ENCODE data around the gene ZGPAT.
A peak's percentile ranks its signal among the peaks of the same experiment; 100 is the strongest.

Gene ZGPAT

DNA sequence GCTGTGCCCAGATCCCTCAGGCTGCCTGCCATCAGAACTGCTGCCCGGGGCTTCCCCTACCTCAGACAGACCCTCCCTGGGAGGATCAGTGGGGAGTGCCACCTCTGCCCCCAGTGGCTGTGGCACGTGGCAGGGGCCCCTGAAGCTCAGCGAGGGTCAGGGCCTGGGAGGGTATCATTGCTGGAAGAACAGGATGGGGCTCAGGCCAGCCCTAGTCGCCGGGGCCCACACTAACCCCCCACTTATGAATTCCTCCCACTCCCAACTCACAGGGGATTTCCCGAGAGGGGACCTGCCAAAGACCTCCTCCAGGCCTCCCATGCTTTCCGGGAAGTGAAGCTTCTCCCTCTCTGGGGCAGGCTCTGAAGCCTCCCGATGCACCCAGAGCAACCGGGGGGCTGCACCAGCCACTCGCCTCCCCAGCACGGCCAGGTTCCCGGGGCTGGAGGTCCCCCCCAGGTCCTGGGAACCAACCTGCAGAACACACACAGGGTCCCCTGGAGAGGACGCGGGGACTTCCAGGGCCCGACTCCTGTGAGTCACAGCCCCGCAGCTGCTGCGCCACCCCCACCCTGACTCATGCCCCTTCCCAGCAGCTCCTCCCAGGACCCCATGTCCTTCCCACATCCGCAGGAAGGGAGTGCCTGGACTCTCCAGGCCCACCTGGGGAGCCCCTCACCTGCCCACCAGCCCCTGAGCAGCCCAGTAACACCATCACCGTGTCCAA lies 8.9 kb upstream of the ZGPAT start:
- no peak overlapping the region for H3K4ac ChIP-seq (ENCODE audit: low read length)
- no peak overlapping the region for H4K91ac ChIP-seq (ENCODE audit: low read depth, low read length, poor library complexity)
- no peak overlapping the region for H3K4me2 ChIP-seq (ENCODE audit: insufficient read depth, low read length, poor library complexity, severe bottlenecking)
- H3K27me3 ChIP-seq (ENCODE audit: control insufficient read depth in 3 of 3, insufficient read depth in 3 of 3, low read depth in 1 of 3, low read length in 3 of 3), result no peaks in the 10 kb centered on the region
- H2BK5ac ChIP-seq (ENCODE audit: low read length), result no peak overlapping the region
- no peak for DNase-seq (ENCODE audit: low spot score)
- no peak overlapping the region for H4K8ac ChIP-seq (ENCODE audit: low read depth, low read length)
- no peaks in the 10 kb centered on the region for H3K9me3 ChIP-seq (replicated peaks in 1 of 2; ENCODE audit: control insufficient read depth in 2 of 2, insufficient read depth in 1 of 2, low read depth in 1 of 2, low read length in 2 of 2)
- H3K18ac ChIP-seq (ENCODE audit: low read length), result peak overlapping the region; percentile 28
- H3K23ac ChIP-seq (ENCODE audit: low read depth, low read length, poor library complexity), result peak overlapping the region; percentile 22
- peak overlapping the region; percentile 56 for H2AK5ac ChIP-seq (ENCODE audit: low read depth, low read length)
- H3K14ac ChIP-seq (ENCODE audit: low read length), result no peak overlapping the region
- H2AFZ ChIP-seq (ENCODE audit: low read length), result no peak overlapping the region
- no peak overlapping the region for H2BK120ac ChIP-seq (ENCODE audit: low read depth, low read length)
- peaks cover 6% of the 10 kb centered on the region for H3K79me1 ChIP-seq (ENCODE audit: low read depth, low read length)
- no peak overlapping the region for H2BK12ac ChIP-seq (ENCODE audit: low read length)
- H3K36me3 ChIP-seq (replicated peaks in 1 of 2; ENCODE audit: control insufficient read depth in 2 of 2, insufficient read depth in 2 of 2, low read length in 2 of 2), result peaks cover under 1 to 47% of the 10 kb centered on the region in 2 donors
- peak overlapping the region; percentile 63 for H3K9ac ChIP-seq (ENCODE audit: low read depth, low read length, poor library complexity)
- WGBS, 2 donors (ENCODE audit: extremely low coverage in 2 of 2, insufficient read length in 2 of 2, insufficient replicate concordance in 1 of 2), result no CpG with 5 or more reads among the region's 19 CpGs
- no peak overlapping the region for H3K27ac ChIP-seq (replicated peaks; ENCODE audit: low read length)
- peaks cover 7 to 14% of the 10 kb centered on the region in 2 donors for H3K4me1 ChIP-seq (ENCODE audit: control insufficient read depth in 2 of 2, insufficient read depth in 1 of 2, low read depth in 1 of 2, low read length in 2 of 2)
- no peak overlapping the region for H2BK15ac ChIP-seq (ENCODE audit: low read length)
- no peak overlapping the region for H3K4me3 ChIP-seq (ENCODE audit: low read length in 2 of 2)

DNA sequence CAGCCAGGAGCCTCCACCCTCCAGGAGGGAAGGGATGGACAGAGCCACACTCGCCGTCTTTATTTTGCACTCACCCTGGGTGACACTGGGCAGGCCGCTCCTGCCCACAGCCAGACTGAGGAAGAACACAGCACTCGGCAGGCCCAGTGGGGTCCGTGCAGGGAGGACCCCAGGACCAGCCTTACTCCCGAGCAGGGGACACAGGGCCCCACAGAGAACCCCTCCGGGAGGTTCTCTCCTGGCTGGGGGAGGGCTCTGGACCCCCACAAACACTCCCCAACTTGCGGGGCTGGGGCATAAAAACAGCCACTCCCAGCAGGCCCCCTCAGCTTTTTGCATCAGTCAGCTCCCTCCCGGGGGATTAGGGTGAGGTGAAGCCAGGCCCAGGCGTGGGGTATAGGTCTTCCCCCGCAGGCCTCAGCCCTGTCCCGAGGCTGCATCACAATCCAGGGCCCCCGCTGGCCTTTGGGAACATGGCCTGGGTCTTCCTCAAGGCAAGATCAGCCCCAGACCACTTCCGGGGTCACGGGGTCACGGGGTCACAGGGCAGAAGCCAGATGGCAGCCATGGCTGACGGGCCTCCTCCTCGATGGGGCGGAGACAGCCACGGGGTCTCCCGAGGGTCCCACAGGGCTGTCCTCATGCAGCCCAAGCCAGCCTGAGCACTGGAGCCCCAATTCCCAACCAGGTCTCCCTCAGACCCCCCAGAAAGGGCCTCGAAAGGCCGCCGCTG lies 8.2 kb upstream of the ZGPAT start:
- H2BK120ac ChIP-seq (ENCODE audit: low read depth, low read length), result no peak overlapping the region
- no peak overlapping the region for H2BK15ac ChIP-seq (ENCODE audit: low read length)
- no peak overlapping the region for H3K4me2 ChIP-seq (ENCODE audit: insufficient read depth, low read length, poor library complexity, severe bottlenecking)
- H3K18ac ChIP-seq (ENCODE audit: low read length), result no peak overlapping the region
- H4K8ac ChIP-seq (ENCODE audit: low read depth, low read length), result no peak overlapping the region
- no peaks in the 10 kb centered on the region for H3K27me3 ChIP-seq (ENCODE audit: control insufficient read depth in 3 of 3, insufficient read depth in 3 of 3, low read depth in 1 of 3, low read length in 3 of 3)
- H3K4me3 ChIP-seq (ENCODE audit: low read length in 2 of 2), result no peak overlapping the region
- no peak overlapping the region for H3K27ac ChIP-seq (replicated peaks; ENCODE audit: low read length)
- peaks cover 8% of the 10 kb centered on the region for H3K79me1 ChIP-seq (ENCODE audit: low read depth, low read length)
- no peak for DNase-seq (ENCODE audit: low spot score)
- peak overlapping the region; percentile 22 for H3K23ac ChIP-seq (ENCODE audit: low read depth, low read length, poor library complexity)
- H3K14ac ChIP-seq (ENCODE audit: low read length), result no peak overlapping the region
- H3K4me1 ChIP-seq (ENCODE audit: control insufficient read depth in 2 of 2, insufficient read depth in 1 of 2, low read depth in 1 of 2, low read length in 2 of 2), result peaks cover 7 to 14% of the 10 kb centered on the region in 2 donors
- H3K36me3 ChIP-seq (replicated peaks in 1 of 2; ENCODE audit: control insufficient read depth in 2 of 2, insufficient read depth in 2 of 2, low read length in 2 of 2), result peaks cover 7 to 47% of the 10 kb centered on the region in 2 donors
- no peak overlapping the region for H2AFZ ChIP-seq (ENCODE audit: low read length)
- no CpG with 5 or more reads among the region's 24 CpGs for WGBS, 2 donors (ENCODE audit: extremely low coverage in 2 of 2, insufficient read length in 2 of 2, insufficient replicate concordance in 1 of 2)
- H2BK5ac ChIP-seq (ENCODE audit: low read length), result no peak overlapping the region
- peak overlapping the region; percentile 77 for H3K9ac ChIP-seq (ENCODE audit: low read depth, low read length, poor library complexity)
- H2AK5ac ChIP-seq (ENCODE audit: low read depth, low read length), result peak overlapping the region; percentile 56
- H3K4ac ChIP-seq (ENCODE audit: low read length), result no peak overlapping the region
- no peaks in the 10 kb centered on the region for H3K9me3 ChIP-seq (replicated peaks in 1 of 2; ENCODE audit: control insufficient read depth in 2 of 2, insufficient read depth in 1 of 2, low read depth in 1 of 2, low read length in 2 of 2)
- no peak overlapping the region for H2BK12ac ChIP-seq (ENCODE audit: low read length)
- no peak overlapping the region for H4K91ac ChIP-seq (ENCODE audit: low read depth, low read length, poor library complexity)

DNA sequence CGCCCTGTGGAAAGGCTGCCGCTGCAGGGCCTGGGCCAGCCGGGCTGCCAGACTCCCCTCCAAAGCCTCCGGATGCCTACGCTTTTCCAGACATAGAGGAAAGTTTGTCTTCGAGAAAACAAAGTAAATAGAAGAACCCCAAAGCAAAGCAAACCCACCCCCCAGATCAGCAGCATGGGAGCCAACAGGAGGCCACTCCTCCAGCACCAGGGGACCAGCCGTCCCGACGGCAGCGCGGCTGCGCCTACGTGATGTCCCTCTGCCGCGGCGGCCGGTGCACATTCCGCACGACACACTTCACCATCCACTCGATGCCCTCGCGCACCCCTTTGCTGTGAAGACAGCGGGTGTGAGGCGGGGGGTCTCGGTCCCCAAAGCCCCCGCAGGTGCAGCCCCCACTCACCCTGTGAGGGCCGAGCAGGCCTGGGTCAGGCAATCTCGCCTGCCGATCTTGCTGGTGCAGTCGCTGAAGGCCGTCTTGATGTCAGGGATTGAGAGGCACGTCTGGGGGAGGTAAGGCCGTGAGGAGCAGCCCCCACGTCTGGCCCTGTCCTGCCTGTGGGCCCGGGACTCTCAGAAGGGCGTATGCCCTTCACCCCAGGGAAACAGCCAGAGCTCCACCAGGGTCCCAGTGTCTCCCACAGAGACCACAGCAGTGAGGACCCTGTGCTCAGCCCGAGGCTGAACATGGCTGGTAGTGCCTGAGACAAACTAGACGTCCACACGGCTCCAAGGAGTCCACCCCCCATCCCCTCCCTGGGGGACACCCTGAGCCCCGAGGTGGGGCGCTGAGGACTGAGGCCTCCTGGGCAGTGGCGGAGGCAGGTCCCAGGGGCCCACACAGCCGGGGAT lies 7.4 kb upstream of the ZGPAT start:
- H3K4me3 ChIP-seq (ENCODE audit: low read length in 2 of 2), result no peak overlapping the region
- H2BK5ac ChIP-seq (ENCODE audit: low read length), result peak overlapping the region; percentile 13
- no peaks in the 10 kb centered on the region for H3K9me3 ChIP-seq (replicated peaks in 1 of 2; ENCODE audit: control insufficient read depth in 2 of 2, insufficient read depth in 1 of 2, low read depth in 1 of 2, low read length in 2 of 2)
- no peak overlapping the region for H2BK15ac ChIP-seq (ENCODE audit: low read length)
- H3K23ac ChIP-seq (ENCODE audit: low read depth, low read length, poor library complexity), result peak overlapping the region; percentile 55
- no peak overlapping the region for H2BK12ac ChIP-seq (ENCODE audit: low read length)
- no peak overlapping the region for H3K27ac ChIP-seq (replicated peaks; ENCODE audit: low read length)
- no peaks in the 10 kb centered on the region for H3K27me3 ChIP-seq (ENCODE audit: control insufficient read depth in 3 of 3, insufficient read depth in 3 of 3, low read depth in 1 of 3, low read length in 3 of 3)
- no peak overlapping the region for H2AFZ ChIP-seq (ENCODE audit: low read length)
- no peak overlapping the region for H3K9ac ChIP-seq (ENCODE audit: low read depth, low read length, poor library complexity)
- no peak overlapping the region for H3K4me2 ChIP-seq (ENCODE audit: insufficient read depth, low read length, poor library complexity, severe bottlenecking)
- no peak overlapping the region for H3K14ac ChIP-seq (ENCODE audit: low read length)
- H4K91ac ChIP-seq (ENCODE audit: low read depth, low read length, poor library complexity), result no peak overlapping the region
- WGBS, 2 donors (ENCODE audit: extremely low coverage in 2 of 2, insufficient read length in 2 of 2, insufficient replicate concordance in 1 of 2), result no CpG with 5 or more reads among the region's 43 CpGs
- peaks cover 11% of the 10 kb centered on the region for H3K79me1 ChIP-seq (ENCODE audit: low read depth, low read length)
- peaks cover 7 to 14% of the 10 kb centered on the region in 2 donors for H3K4me1 ChIP-seq (ENCODE audit: control insufficient read depth in 2 of 2, insufficient read depth in 1 of 2, low read depth in 1 of 2, low read length in 2 of 2)
- H4K8ac ChIP-seq (ENCODE audit: low read depth, low read length), result no peak overlapping the region
- H3K18ac ChIP-seq (ENCODE audit: low read length), result no peak overlapping the region
- H2BK120ac ChIP-seq (ENCODE audit: low read depth, low read length), result no peak overlapping the region
- H3K36me3 ChIP-seq (replicated peaks in 1 of 2; ENCODE audit: control insufficient read depth in 2 of 2, insufficient read depth in 2 of 2, low read length in 2 of 2), result peaks cover 14 to 48% of the 10 kb centered on the region in 2 donors
- no peak overlapping the region for H2AK5ac ChIP-seq (ENCODE audit: low read depth, low read length)
- no peak for DNase-seq (ENCODE audit: low spot score)
- no peak overlapping the region for H3K4ac ChIP-seq (ENCODE audit: low read length)

DNA sequence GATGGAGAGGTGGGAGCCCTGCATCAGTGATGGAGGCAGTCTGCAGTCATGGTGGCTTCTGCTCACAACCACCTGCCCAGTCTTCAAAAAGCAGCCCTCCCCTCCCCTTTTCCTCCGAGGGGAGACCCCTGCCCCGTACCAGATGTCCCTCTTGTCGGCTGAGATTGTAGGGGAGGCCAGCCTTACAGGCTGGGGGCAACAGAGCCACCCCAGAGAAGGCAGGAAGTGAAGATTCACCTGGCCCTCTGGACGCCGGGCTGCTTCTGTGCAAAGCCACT lies 6.8 kb upstream of the ZGPAT start:
- Histone ChIP-seq H3K18ac (ENCODE audit: low read length) (no peak overlapping the region), H3K9ac (ENCODE audit: low read depth, low read length, poor library complexity) (no peak overlapping the region), H3K36me3 (replicated peaks in 1 of 2; ENCODE audit: control insufficient read depth in 2 of 2, insufficient read depth in 2 of 2, low read length in 2 of 2) (peaks cover 20 to 48% of the 10 kb centered on the region in 2 donors), H3K9me3 (replicated peaks in 1 of 2; ENCODE audit: control insufficient read depth in 2 of 2, insufficient read depth in 1 of 2, low read depth in 1 of 2, low read length in 2 of 2) (no peaks in the 10 kb centered on the region), H3K4me1 (ENCODE audit: control insufficient read depth in 2 of 2, insufficient read depth in 1 of 2, low read depth in 1 of 2, low read length in 2 of 2) (peaks cover 7 to 13% of the 10 kb centered on the region in 2 donors), H3K27ac (replicated peaks; ENCODE audit: low read length) (no peak overlapping the region), H3K79me1 (ENCODE audit: low read depth, low read length) (peaks cover 11% of the 10 kb centered on the region), H4K8ac (ENCODE audit: low read depth, low read length) (no peak overlapping the region), H3K14ac (ENCODE audit: low read length) (no peak overlapping the region), H4K91ac (ENCODE audit: low read depth, low read length, poor library complexity) (no peak overlapping the region), H2BK5ac (ENCODE audit: low read length) (no peak overlapping the region), H2AK5ac (ENCODE audit: low read depth, low read length) (no peak overlapping the region), H3K23ac (ENCODE audit: low read depth, low read length, poor library complexity) (no peak overlapping the region), H3K4me2 (ENCODE audit: insufficient read depth, low read length, poor library complexity, severe bottlenecking) (no peak overlapping the region), H3K4ac (ENCODE audit: low read length) (no peak overlapping the region), H2BK15ac (ENCODE audit: low read length) (no peak overlapping the region), H2BK120ac (ENCODE audit: low read depth, low read length) (no peak overlapping the region), H2BK12ac (ENCODE audit: low read length) (no peak overlapping the region), H3K27me3 (ENCODE audit: control insufficient read depth in 3 of 3, insufficient read depth in 3 of 3, low read depth in 1 of 3, low read length in 3 of 3) (no peaks in the 10 kb centered on the region), H2AFZ (ENCODE audit: low read length) (no peak overlapping the region), H3K4me3 (ENCODE audit: low read length in 2 of 2) (no peak overlapping the region)
- no peak for DNase-seq (ENCODE audit: low spot score)
- no CpG with 5 or more reads among the region's 5 CpGs for WGBS, 2 donors (ENCODE audit: extremely low coverage in 2 of 2, insufficient read length in 2 of 2, insufficient replicate concordance in 1 of 2)

All from neuronal stem cell (in vitro differentiated cells).